ENCODE data around the gene POPDC2. TPM values are rescaled to one million over a fixed set of nuclear protein-coding genes. Genes with fewer than 3 reads are reported as not detected.

Gene POPDC2
- total and polyA plus RNA-seq, 10 of the 15 experiments (the other 5 are each of a cell fraction or from before 2014, with no cell fraction given), result 1.8 to 12.7 (median 3.5) TPM

DNA sequence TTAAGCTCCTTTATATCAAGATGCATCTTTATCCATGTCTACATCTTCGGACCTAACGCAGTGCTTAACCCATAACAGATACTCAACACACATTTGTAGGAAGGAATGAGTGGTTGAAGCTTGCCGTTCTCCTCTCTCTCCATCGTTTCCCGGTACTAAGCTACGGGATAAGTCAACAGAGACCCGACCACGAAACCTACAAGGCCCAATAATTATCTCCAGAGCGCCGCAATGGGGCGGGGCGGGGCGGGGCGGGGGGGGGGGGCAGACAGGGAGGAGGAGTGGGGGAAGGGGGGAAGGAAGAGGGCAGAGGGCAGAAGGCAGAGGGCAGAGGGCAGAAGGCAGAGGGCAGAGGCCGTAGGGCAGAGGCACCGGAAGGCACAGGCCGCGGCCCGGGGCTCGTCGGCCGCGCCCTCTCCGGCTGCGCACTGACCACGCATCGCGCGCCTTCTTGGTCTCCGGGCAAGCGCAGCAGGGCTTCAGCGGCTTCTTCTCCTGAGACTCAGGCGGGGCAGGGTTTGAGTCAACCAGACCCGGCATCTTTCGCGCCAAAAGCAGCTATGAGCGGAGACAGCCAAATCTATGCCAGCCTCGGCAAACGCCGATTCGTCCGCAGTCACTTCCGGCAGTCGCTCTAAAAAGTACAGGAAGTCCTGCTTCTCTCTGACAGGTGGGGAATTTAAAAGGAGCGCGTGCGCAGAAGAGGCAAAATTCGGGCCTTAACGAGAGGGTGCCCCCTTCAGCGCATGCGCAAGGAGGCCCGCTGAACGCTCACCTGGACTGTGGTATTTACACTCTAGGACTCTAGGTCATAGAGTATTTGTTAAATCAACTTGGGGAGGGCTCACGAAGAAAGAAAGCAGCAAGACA is 16.6 kb upstream of the POPDC2 start, which contains the start of gene COX17 (continued):
- TF ChIP-seq NRF1 (conservative IDR thresholded peaks at IDR 0.05; ENCODE audit: low read depth, low read length) (peak; percentile 94), RB1 (IDR thresholded peaks at IDR 0.05; ENCODE audit: borderline replicate concordance) (peak; percentile 98), EP300 (IDR thresholded peaks at IDR 0.05; ENCODE audit: borderline replicate concordance in 1 of 2, control insufficient read depth in 1 of 2, low read depth in 2 of 2, low read length in 2 of 2) (0 out of 4 replicates have a peak, but pooled peaks have one; percentile 3 to 28), RUNX3 (IDR thresholded peaks at IDR 0.05; ENCODE audit: low read length) (peak; percentile 67; the same call in 1 of the 2 replicates), PML (IDR thresholded peaks at IDR 0.05; ENCODE audit: low read length) (peak; percentile 65), TCF3 (IDR thresholded peaks at IDR 0.05; ENCODE audit: borderline replicate concordance, insufficient read depth, low read depth, low read length) (no peak), KAT2A (conservative IDR thresholded peaks at IDR 0.05; ENCODE audit: control insufficient read depth, low read depth, low read length) (no peak), SMAD5 (IDR thresholded peaks at IDR 0.05; ENCODE audit: low read depth) (peak; percentile 71; the same call in 1 of the 2 replicates), STAT1 (conservative IDR thresholded peaks at IDR 0.05) (peak; percentile 46; the same call in 1 of the 2 replicates), NR2F1 (conservative IDR thresholded peaks at IDR 0.05) (peak; percentile 98), YY1 (IDR thresholded peaks at IDR 0.05; ENCODE audit: low read depth, low read length) (0 out of 2 replicates have a peak, but pooled peaks have one; percentile 37), GABPA (IDR thresholded peaks at IDR 0.05; ENCODE audit: low read depth) (peak; percentile 83), SUPT20H (IDR thresholded peaks at IDR 0.05; ENCODE audit: borderline replicate concordance, control insufficient read depth, low read depth, low read length) (no peak), POLR2A (IDR thresholded peaks at IDR 0.05; ENCODE audit: low read depth, low read length) (peak; percentile 87), CREM (IDR thresholded peaks at IDR 0.05; ENCODE audit: low read depth) (peak; percentile 22; the same call in 1 of the 2 replicates), POLR2AphosphoS2 (IDR thresholded peaks at IDR 0.05; ENCODE audit: low read depth, low read length) (no peak; the same call in none of the 2 replicates), NR2C1 (IDR thresholded peaks at IDR 0.05) (peak; percentile 99)
- TF ChIP-seq, protein P1, sequence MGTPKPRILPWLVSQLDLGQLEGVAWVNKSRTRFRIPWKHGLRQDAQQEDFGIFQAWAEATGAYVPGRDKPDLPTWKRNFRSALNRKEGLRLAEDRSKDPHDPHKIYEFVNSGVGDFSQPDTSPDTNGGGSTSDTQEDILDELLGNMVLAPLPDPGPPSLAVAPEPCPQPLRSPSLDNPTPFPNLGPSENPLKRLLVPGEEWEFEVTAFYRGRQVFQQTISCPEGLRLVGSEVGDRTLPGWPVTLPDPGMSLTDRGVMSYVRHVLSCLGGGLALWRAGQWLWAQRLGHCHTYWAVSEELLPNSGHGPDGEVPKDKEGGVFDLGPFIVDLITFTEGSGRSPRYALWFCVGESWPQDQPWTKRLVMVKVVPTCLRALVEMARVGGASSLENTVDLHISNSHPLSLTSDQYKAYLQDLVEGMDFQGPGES (IDR thresholded peaks at IDR 0.05), result 0 out of 2 replicates have a peak, but pooled peaks have one; percentile 27
- TF ChIP-seq, protein P2, sequence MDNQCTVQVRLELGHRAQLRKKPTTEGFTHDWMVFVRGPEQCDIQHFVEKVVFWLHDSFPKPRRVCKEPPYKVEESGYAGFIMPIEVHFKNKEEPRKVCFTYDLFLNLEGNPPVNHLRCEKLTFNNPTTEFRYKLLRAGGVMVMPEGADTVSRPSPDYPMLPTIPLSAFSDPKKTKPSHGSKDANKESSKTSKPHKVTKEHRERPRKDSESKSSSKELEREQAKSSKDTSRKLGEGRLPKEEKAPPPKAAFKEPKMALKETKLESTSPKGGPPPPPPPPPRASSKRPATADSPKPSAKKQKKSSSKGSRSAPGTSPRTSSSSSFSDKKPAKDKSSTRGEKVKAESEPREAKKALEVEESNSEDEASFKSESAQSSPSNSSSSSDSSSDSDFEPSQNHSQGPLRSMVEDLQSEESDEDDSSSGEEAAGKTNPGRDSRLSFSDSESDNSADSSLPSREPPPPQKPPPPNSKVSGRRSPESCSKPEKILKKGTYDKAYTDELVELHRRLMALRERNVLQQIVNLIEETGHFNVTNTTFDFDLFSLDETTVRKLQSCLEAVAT (IDR thresholded peaks at IDR 0.05), result no peak
- TF ChIP-seq, protein P3, sequence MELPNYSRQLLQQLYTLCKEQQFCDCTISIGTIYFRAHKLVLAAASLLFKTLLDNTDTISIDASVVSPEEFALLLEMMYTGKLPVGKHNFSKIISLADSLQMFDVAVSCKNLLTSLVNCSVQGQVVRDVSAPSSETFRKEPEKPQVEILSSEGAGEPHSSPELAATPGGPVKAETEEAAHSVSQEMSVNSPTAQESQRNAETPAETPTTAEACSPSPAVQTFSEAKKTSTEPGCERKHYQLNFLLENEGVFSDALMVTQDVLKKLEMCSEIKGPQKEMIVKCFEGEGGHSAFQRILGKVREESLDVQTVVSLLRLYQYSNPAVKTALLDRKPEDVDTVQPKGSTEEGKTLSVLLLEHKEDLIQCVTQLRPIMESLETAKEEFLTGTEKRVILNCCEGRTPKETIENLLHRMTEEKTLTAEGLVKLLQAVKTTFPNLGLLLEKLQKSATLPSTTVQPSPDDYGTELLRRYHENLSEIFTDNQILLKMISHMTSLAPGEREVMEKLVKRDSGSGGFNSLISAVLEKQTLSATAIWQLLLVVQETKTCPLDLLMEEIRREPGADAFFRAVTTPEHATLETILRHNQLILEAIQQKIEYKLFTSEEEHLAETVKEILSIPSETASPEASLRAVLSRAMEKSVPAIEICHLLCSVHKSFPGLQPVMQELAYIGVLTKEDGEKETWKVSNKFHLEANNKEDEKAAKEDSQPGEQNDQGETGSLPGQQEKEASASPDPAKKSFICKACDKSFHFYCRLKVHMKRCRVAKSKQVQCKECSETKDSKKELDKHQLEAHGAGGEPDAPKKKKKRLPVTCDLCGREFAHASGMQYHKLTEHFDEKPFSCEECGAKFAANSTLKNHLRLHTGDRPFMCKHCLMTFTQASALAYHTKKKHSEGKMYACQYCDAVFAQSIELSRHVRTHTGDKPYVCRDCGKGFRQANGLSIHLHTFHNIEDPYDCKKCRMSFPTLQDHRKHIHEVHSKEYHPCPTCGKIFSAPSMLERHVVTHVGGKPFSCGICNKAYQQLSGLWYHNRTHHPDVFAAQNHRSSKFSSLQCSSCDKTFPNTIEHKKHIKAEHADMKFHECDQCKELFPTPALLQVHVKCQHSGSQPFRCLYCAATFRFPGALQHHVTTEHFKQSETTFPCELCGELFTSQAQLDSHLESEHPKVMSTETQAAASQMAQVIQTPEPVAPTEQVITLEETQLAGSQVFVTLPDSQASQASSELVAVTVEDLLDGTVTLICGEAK (IDR thresholded peaks at IDR 0.05; ENCODE audit: borderline replicate concordance), result peak; percentile 85; the same call in 1 of the 2 replicates
- TF ChIP-seq, protein P4, sequence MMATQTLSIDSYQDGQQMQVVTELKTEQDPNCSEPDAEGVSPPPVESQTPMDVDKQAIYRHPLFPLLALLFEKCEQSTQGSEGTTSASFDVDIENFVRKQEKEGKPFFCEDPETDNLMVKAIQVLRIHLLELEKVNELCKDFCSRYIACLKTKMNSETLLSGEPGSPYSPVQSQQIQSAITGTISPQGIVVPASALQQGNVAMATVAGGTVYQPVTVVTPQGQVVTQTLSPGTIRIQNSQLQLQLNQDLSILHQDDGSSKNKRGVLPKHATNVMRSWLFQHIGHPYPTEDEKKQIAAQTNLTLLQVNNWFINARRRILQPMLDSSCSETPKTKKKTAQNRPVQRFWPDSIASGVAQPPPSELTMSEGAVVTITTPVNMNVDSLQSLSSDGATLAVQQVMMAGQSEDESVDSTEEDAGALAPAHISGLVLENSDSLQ (IDR thresholded peaks at IDR 0.05), result peak; percentile 92
